ENCODE data around the gene KIF26A.

The KIF26A gene

GRCh38 chr14:104200591-104200990 lies 62.2 kb downstream of the KIF26A start:
- no peak overlapping the region for H3K4me3 ChIP-seq (replicated peaks; ENCODE audit: low read depth, low read length)
- TF ChIP-seq CTCF (IDR thresholded peaks at IDR 0.05; ENCODE audit: low read length, missing control alignments): no peak

GRCh38 chr14:104201063-104201462 lies 62.7 kb downstream of the KIF26A start:
- no peak overlapping the region for H3K4me3 ChIP-seq (replicated peaks; ENCODE audit: low read depth, low read length)
- no peak for TF ChIP-seq CTCF (IDR thresholded peaks at IDR 0.05; ENCODE audit: low read length, missing control alignments)
- no peak for DNase-seq (ENCODE audit: low read depth)

More at GRCh38 chr14:104200591-104200990, 62.2 kb downstream of the KIF26A start:
- no peak for DNase-seq (ENCODE audit: low read depth)

GRCh38 chr14:104201496-104201895 lies 63.1 kb downstream of the KIF26A start:
- no peak for TF ChIP-seq CTCF (IDR thresholded peaks at IDR 0.05; ENCODE audit: low read length, missing control alignments)
- H3K4me3 ChIP-seq (replicated peaks; ENCODE audit: low read depth, low read length): no peak overlapping the region
- DNase-seq (ENCODE audit: low read depth): no peak

- TF ChIP-seq CTCF (IDR thresholded peaks at IDR 0.05; ENCODE audit: low read length, missing control alignments): no peak
- H3K4me3 ChIP-seq (replicated peaks; ENCODE audit: low read depth, low read length): no peak overlapping the region
- no peak for DNase-seq (ENCODE audit: low read depth)
These were observed 64.1 kb downstream of the KIF26A start for GRCh38 chr14:104202259-104203070.

DNA sequence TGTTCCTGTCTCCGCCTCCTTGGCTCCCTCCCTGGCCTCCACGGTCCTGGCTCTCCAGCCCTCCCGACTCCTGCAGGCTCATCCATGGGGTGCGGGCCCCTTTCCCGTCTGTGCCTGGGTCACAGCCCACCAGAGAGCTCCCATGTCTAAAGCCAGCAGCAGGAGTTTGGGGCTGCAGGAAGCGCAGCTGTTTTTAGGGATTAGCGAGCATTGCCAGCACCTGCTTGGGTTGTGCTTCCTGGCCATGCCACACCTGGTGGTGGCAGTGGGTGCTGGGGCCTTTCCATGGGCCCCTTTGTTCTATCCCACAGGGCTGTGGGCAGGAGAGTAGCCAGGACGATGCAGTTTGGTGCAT lies 64.7 kb downstream of the KIF26A start:
- no peak for DNase-seq (ENCODE audit: low read depth)
- no peak for TF ChIP-seq CTCF (IDR thresholded peaks at IDR 0.05; ENCODE audit: low read length, missing control alignments)
- no peak overlapping the region for H3K4me3 ChIP-seq (replicated peaks; ENCODE audit: low read depth, low read length)

DNA sequence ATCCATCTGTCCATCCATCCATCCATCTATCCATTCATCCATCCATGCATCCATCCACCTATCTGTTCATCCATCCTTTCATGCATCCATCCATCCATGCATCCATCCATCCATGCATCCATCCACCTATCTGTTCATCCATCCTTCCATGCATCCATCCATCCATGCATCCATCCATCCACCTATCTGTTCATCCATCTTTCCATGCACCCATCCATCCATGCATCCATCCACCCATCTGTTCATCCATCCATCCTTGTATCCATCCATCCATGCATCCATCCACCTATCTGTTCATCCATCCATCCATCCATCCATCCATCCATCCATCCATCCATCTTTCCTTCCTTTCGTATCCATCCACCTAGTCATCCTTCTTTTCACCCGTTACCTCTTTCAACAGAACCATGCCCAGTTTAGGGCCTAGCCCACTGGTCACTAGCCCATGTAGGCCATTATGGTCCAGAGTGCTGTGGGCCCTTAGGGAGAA lies 66.3 kb downstream of the KIF26A start:
- no peak overlapping the region for H3K4me3 ChIP-seq (replicated peaks; ENCODE audit: low read depth, low read length)
- no peak for DNase-seq (ENCODE audit: low read depth)
- no peak for TF ChIP-seq CTCF (IDR thresholded peaks at IDR 0.05; ENCODE audit: low read length, missing control alignments)

GRCh38 chr14:104205781-104206180 lies 67.4 kb downstream of the KIF26A start:
- DNase-seq (ENCODE audit: low read depth): no peak
- no peak overlapping the region for H3K4me3 ChIP-seq (replicated peaks; ENCODE audit: low read depth, low read length)
- TF ChIP-seq CTCF (IDR thresholded peaks at IDR 0.05; ENCODE audit: low read length, missing control alignments): no peak

Data from fibroblast of pulmonary artery (primary cell).